Right kidney (tissue), 1 donor: ENCODE data around the gene ASAP2.

ENCODE experiments used
- DNase-seq: peaks from one replicate; pipeline ENCODE4 v3.0.0-alpha.2; 2016

ASAP2 gene

GRCh38 chr2:9430316-9431293, 224.0 kb downstream of the ASAP2 start:
- no peak for DNase-seq

DNA sequence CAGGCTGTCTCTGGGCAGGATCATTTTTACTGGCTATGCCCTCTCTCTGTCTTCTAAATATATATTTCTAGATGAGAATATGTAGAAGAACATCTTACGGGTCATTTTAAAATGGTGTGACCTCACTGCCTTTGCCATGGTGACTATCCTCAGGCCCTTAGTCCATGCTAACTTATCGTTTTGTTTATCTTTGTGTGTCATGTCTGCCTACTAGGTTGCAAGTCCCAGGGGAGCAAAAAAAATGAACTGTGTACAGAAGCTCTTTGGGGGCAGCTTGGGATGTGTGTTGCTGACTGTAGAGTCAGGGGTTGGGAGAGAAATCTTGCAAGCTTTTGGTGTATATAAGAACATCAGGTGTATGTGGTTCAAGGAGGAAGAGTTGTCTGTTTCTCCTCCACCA, 227.9 kb downstream of the ASAP2 start:
- no peak for DNase-seq

DNA sequence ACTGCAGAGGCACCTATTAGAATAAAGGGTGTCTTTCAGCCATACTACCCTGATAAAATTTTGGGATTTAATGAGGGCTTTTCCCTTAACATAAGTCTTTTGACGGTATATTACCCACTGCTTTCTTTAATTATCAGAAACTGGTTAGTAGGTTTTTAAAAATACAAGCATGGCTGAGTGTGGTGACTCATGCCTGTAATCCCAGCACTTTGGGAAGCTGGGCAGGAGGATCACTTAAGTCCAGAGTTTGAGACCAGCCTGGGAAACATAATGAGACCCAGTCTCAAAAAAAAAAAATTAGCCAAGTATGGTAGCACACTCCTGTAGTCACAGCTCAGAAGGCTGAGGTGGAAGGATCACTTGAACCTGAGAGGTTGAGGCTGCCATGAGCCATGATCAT, 232.9 kb downstream of the ASAP2 start:
- DNase-seq, result no peak

DNA sequence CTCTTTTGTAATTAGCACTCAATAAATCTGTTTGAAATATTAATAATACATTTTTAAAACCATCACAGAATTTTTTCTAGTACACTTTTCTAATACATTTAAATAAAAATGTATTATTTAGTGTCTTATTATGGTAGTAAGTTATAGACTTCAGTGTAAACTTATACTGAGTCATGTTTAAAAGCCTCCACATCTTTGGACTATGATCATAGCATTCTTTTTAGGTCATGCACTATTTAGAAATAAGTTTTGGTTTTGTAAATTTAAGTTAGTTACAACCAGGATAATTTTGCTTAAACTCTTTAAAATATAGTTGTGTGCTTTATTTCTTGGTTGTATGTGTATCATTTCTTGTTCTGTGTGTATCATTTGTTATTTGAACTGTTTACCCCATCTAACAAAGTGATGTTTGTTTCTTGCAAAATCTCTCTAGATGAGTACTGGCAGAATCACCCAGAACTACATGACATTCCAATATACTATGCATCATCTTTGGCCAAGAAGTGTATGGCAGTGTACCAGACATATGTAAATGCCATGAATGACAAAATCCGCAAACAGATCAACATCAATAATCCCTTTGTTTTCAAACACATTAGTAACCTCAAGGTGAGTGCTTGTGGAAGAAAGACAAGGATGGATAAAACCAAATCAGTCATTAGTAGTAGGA, 233.6 kb downstream of the ASAP2 start:
- no peak for DNase-seq

DNA sequence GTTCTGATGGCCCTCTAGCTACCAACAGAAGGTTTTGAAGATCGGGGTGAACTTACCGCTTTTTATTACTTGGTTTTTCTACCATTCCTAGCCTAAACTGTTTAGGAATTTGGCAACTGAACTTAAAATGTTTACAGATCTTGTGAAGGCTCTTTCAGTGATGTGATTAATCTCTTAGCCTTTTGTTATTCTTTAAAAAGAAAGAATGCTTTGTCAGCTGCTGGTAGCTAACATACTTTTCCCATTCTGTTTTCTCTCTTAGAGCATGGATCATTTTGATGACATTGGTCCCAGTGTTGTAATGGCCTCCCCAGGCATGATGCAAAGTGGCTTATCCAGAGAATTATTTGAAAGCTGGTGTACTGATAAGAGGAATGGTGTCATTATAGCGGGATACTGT, 234.9 kb downstream of the ASAP2 start:
- DNase-seq, result no peak

DNA sequence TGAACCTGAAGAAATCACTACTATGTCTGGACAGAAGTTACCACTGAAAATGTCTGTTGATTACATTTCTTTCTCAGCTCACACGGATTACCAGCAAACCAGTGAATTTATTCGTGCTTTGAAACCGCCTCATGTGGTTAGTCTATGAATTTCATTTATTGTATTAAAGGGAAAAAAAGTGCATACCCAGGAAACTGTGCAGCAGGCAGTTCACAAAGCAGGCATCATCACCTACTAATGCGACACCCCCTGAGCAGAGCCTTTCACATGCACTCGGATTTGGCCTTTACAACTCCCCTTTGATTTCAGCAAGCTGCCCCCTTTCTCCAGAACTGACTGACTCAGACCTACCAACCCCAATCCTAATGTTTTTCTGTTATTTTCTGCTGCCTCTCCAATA, 236.9 kb downstream of the ASAP2 start:
- DNase-seq, result no peak

DNA sequence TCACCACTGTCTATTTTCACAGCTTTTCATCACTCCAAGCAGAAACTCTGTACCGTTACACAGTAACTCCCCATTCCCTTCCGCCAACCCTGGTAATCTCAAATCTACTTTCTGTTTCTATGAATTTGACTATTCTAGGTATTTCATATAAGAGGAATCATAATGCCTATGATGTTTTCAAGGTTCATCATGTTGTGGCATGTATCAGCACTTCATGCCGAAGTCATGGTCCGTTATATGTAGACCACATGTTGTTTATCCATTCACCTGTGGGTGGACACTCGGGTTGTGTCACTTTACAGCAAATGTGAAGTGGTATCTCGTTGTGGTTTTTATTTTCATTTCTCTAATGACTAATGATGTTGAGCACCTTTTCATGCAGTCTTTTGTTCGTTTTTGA, 238.5 kb downstream of the ASAP2 start:
- no peak for DNase-seq

DNA sequence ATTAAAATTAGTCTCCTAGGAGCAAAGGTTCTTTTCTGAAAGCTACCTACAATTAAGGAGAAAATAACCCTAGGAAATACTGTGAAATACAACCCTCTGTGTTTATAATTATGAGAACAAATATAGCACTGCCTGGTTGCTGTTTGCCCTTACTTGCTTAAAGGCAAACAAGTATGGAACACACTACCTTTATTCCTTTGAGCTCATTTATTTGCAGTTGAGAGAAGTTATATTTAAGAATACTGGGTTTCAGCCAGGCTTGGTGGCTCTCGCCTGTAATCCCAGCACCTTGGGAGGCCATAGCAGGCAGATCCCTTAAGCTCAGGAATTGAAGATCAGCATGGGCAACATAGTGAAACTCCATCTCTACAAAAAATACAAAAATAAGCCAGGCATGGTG, 244.6 kb downstream of the ASAP2 start:
- DNase-seq, result no peak
